ENCODE measurements around the gene HGFAC. TPM values are rescaled to one million over a fixed set of nuclear protein-coding genes. Genes with fewer than 3 reads are reported as not detected.

HGFAC gene
- total RNA-seq, 1 donor: not detected

GRCh38 chr4:3416270-3416669 is 25.5 kb upstream of the HGFAC start:
- H3K4me3 ChIP-seq (ENCODE audit: low read depth, low read length): no peak overlapping the region
- DNase-seq (ENCODE audit: low read depth): no peak
- no peak for TF ChIP-seq CTCF (IDR thresholded peaks at IDR 0.05; ENCODE audit: insufficient read depth, low read length)

- H3K4me3 ChIP-seq (ENCODE audit: low read depth, low read length): no peak overlapping the region
- DNase-seq (ENCODE audit: low read depth): no peak
- no peak for TF ChIP-seq CTCF (IDR thresholded peaks at IDR 0.05; ENCODE audit: insufficient read depth, low read length)
These were observed 24.9 kb upstream of the HGFAC start for GRCh38 chr4:3416821-3417221.

- H3K4me3 ChIP-seq (ENCODE audit: low read depth, low read length): no peak overlapping the region
- TF ChIP-seq CTCF (IDR thresholded peaks at IDR 0.05; ENCODE audit: insufficient read depth, low read length): no peak
These were observed 24.3 kb upstream of the HGFAC start for GRCh38 chr4:3417448-3417847.

GRCh38 chr4:3418029-3418762 is 23.6 kb upstream of the HGFAC start:
- no peak for DNase-seq (ENCODE audit: low read depth)

More at GRCh38 chr4:3417448-3417847, 24.3 kb upstream of the HGFAC start:
- no peak for DNase-seq (ENCODE audit: low read depth)

GRCh38 chr4:3419836-3420605 is 21.7 kb upstream of the HGFAC start:
- DNase-seq (ENCODE audit: low read depth): no peak

More at GRCh38 chr4:3418029-3418762, 23.6 kb upstream of the HGFAC start:
- TF ChIP-seq CTCF (IDR thresholded peaks at IDR 0.05; ENCODE audit: insufficient read depth, low read length): no peak
- no peak overlapping the region for H3K4me3 ChIP-seq (ENCODE audit: low read depth, low read length)

GRCh38 chr4:3420606-3420955 is 21.2 kb upstream of the HGFAC start:
- no peak for DNase-seq (ENCODE audit: low read depth)
- no peak overlapping the region for H3K4me3 ChIP-seq (ENCODE audit: low read depth, low read length)
- no peak for TF ChIP-seq CTCF (IDR thresholded peaks at IDR 0.05; ENCODE audit: insufficient read depth, low read length)

More at GRCh38 chr4:3419836-3420605, 21.7 kb upstream of the HGFAC start:
- TF ChIP-seq CTCF (IDR thresholded peaks at IDR 0.05; ENCODE audit: insufficient read depth, low read length): no peak
- no peak overlapping the region for H3K4me3 ChIP-seq (ENCODE audit: low read depth, low read length)

Data from fibroblast of the aortic adventitia (primary cell).